ENCODE results near the gene NPLOC4. TPM values are rescaled to one million over a fixed set of nuclear protein-coding genes. Genes with fewer than 3 reads are reported as not detected.

NPLOC4 gene
- total and polyA plus RNA-seq, 2 of the 13 experiments (the other 11 are each of a cell fraction or from before 2014, with no cell fraction given): 57.0 to 97.0 TPM

- TF ChIP-seq HMGXB3 (CRISPR knock-in tag; IDR thresholded peaks at IDR 0.05; ENCODE audit: borderline replicate concordance) (peak; percentile 79), CCAR2 (optimal IDR thresholded peaks at IDR 0.05; ENCODE audit: low read depth, low read length) (no peak), KLF15 (CRISPR knock-in tag; IDR thresholded peaks at IDR 0.05; ENCODE audit: borderline replicate concordance) (no peak), NR3C1 (CRISPR knock-in tag; IDR thresholded peaks at IDR 0.05) (no peak), ZFP1 (CRISPR knock-in tag; IDR thresholded peaks at IDR 0.05) (0 out of 2 replicates have a peak, but pooled peaks have one; percentile 39), MXD3 (CRISPR knock-in tag; IDR thresholded peaks at IDR 0.05) (peak; percentile 66), ZZZ3 (CRISPR knock-in tag; IDR thresholded peaks at IDR 0.05; ENCODE audit: borderline replicate concordance) (peak; percentile 68), ZNF234 (CRISPR knock-in tag; conservative IDR thresholded peaks at IDR 0.05) (0 out of 2 replicates have a peak, but pooled peaks have one; percentile 62), PLSCR1 (CRISPR knock-in tag; IDR thresholded peaks at IDR 0.05; ENCODE audit: borderline replicate concordance) (no peak), ZNF768 (CRISPR knock-in tag; IDR thresholded peaks at IDR 0.05) (peak; percentile 64), MEIS1 (CRISPR knock-in tag; IDR thresholded peaks at IDR 0.05; ENCODE audit: borderline replicate concordance) (peak; percentile 47; the same call in 1 of the 2 replicates), ISX (CRISPR knock-in tag; conservative IDR thresholded peaks at IDR 0.05) (0 out of 2 replicates have a peak, but pooled peaks have one; percentile 62), GTF2F1 (IDR thresholded peaks at IDR 0.05; ENCODE audit: low read length) (no peak), CSRNP2 (CRISPR knock-in tag; conservative IDR thresholded peaks at IDR 0.05; ENCODE audit: low read depth) (no peak), ZNF558 (CRISPR knock-in tag; IDR thresholded peaks at IDR 0.05; ENCODE audit: borderline replicate concordance) (no peak), ZFY (CRISPR knock-in tag; IDR thresholded peaks at IDR 0.05) (peak; percentile 66), ZNF205 (CRISPR knock-in tag; IDR thresholded peaks at IDR 0.05) (peak; percentile 53), ZNF33B (CRISPR knock-in tag; IDR thresholded peaks at IDR 0.05) (no peak), NFATC3 (CRISPR knock-in tag; IDR thresholded peaks at IDR 0.05) (no peak), ZNF792 (CRISPR knock-in tag; IDR thresholded peaks at IDR 0.05) (0 out of 2 replicates have a peak, but pooled peaks have one; percentile 17), HNF1B (CRISPR knock-in tag; IDR thresholded peaks at IDR 0.05) (peak; percentile 87)
Measured at GRCh38 chr17:81683584-81684441, 46.9 kb upstream of the NPLOC4 start, which contains the start of the genes ARL16 and HGS (continued).

All from HepG2 (cell line).